Fibroblast of lung (primary cell): ENCODE data around the gene PRLR.

Experiments
- CTCF ChIP-seq, 2 donors: IDR thresholded peaks in 1 of 2; conservative IDR thresholded peaks in 1 of 2; 1 replicate in 1 of 2; 2 replicates in 1 of 2; pipeline ENCODE4 v1.5.1; 2011 to 2012; ENCODE audit warnings: low read length in 2 of 2, control low read depth in 1 of 2, inconsistent platforms in 1 of 2, low read depth in 1 of 2, mild to moderate bottlenecking in 1 of 2
- EZH2 ChIP-seq: IDR thresholded peaks from 2 replicates; pipeline ENCODE4 v1.5.1; 2012; ENCODE audit warnings: low read length, control low read depth, mild to moderate bottlenecking; ENCODE audit errors: missing control alignments

GRCh38 chr5:35050541-35051126 is 179.7 kb downstream of the PRLR start:
- TF ChIP-seq CTCF (conservative IDR thresholded peaks at IDR 0.05 in 1 of 2, IDR thresholded peaks at IDR 0.05 in 1 of 2; ENCODE audit: low read depth in 1 of 2, low read length in 2 of 2) (no peak), EZH2 (no peak)
